ENCODE results near the gene UBALD2. TPM values are rescaled to one million over a fixed set of nuclear protein-coding genes. Genes with fewer than 3 reads are reported as not detected.
"Not testable (repeated sequence)": the region's sequence is repeated elsewhere in the genome, so short reads cannot be mapped to it uniquely, and the experiment has no call there.

The UBALD2 gene
- total RNA-seq, 4 donors from 2014 or later, result 14.0 to 74.1 (median 50.4) TPM

DNA sequence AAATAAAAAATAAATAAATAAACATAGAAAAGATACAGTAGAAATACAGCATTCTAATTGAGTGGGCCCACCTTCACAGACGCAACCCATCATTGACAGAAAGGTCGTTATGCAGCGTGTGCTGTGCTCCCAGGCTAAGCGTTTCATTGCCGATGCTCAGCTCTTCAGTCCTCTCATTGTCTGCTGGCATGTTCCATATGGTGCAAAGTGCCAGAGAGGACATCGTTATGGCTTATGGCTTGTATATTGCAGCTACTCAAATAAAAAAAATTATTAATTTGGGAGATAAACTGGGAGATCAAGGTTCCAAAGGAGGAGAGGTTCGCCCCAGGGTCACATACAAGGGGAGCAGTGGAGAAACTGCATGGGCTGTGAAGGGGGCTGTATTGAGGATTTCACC lies 11.3 kb upstream of the UBALD2 start:
- Histone ChIP-seq H3K4me1 (peaks cover 10 to 40% (median 17%) of the 10 kb centered on the region in 4 donors), H3K4me3 (no peak overlapping the region), H3K36me3 (no peaks in the 10 kb centered on the region), H3K27ac (peak overlapping the region in 1 of 4 donors; percentile 67), H3K27me3 (no peaks in the 10 kb centered on the region), H3K9me3 (no peaks in the 10 kb centered on the region)
- TF ChIP-seq CTCF (IDR thresholded peaks at IDR 0.05), result no peak
- TF ChIP-seq POLR2A (IDR thresholded peaks at IDR 0.05), result no peak
- DNase-seq, result peak in 1 of 3 donors; percentile 5

DNA sequence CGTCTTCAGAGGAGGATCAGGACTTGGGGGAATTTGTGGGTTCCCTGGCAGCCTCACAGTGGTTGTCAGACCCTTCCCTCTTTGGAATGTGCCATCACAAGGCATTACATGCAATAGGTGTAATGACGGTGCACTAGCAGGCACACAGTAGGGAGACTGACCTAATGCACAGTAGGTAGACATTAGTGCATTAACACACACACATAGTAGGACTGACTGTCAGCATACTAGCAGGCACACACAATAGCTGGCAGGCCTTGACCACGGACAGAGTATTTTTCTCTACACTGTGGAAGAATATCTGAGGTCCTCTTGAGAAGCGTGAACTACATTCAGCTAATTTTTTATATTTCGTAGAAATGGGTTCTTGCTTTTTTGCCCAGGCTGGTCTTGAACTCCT lies 10.9 kb upstream of the UBALD2 start:
- Histone ChIP-seq H3K36me3 (no peaks in the 10 kb centered on the region), H3K27ac (peak overlapping the region in 1 of 4 donors; percentile 67), H3K27me3 (no peaks in the 10 kb centered on the region), H3K4me3 (no peak overlapping the region), H3K9me3 (no peaks in the 10 kb centered on the region), H3K4me1 (peaks cover 10 to 41% (median 17%) of the 10 kb centered on the region in 4 donors)
- peak in 1 of 3 donors; percentile 31 for DNase-seq
- TF ChIP-seq POLR2A (IDR thresholded peaks at IDR 0.05) (no peak), CTCF (IDR thresholded peaks at IDR 0.05) (no peak)

DNA sequence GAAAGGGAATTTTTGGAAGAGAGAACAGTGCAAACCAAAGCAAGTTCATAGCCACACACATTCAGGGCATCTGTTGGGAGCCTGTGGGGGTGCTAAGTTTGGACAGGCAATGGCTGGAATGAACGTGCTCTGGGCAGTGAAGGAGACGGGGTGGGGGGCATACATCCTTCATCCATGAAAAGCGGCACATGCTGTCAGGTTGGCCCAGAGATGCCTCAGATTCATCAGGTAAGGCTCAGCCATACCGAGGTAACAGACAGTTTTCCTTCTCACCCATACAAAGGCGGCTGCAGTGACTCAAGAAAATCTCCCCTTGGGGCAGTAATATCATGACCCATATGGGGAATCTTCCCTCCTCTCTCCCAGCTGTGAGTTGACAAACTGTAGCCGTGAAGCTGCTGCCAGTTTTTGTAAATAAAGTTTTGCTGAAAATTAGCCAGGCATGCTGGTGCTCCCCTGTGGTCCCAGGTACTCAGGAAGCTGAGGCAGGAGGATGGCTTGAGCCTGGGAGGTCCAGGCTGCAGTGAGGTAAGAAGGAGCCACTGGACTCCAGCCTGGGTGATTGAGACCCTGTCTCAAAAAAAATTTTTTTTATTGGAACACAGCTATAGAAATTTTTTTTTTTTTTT lies 9.2 kb upstream of the UBALD2 start:
- H3K27ac ChIP-seq, result no peak overlapping the region
- no peaks in the 10 kb centered on the region for H3K27me3 ChIP-seq
- no peak overlapping the region for H3K4me3 ChIP-seq
- TF ChIP-seq POLR2A (IDR thresholded peaks at IDR 0.05) (no peak), CTCF (IDR thresholded peaks at IDR 0.05) (no peak)
- peaks cover 10 to 44% (median 21%) of the 10 kb centered on the region in 4 donors for H3K4me1 ChIP-seq
- no peaks in the 10 kb centered on the region for H3K9me3 ChIP-seq
- peak in 1 of 3 donors; percentile 39 for DNase-seq
- H3K36me3 ChIP-seq, result no peaks in the 10 kb centered on the region

GRCh38 chr17:76256430-76257050 lies 8.6 kb upstream of the UBALD2 start:
- H3K27ac ChIP-seq, H3K4me3 ChIP-seq, H3K36me3 ChIP-seq, H3K27me3 ChIP-seq, H3K9me3 ChIP-seq: not testable (repeated sequence)
- peak; percentile 36 to 59 for TF ChIP-seq POLR2A (IDR thresholded peaks at IDR 0.05)
- peaks cover 9 to 49% (median 21%) of the 10 kb centered on the region in 4 donors for H3K4me1 ChIP-seq
- peak in 2 of 3 donors; percentile 44 to 58 for DNase-seq

- H3K9me3 ChIP-seq, result no peaks in the 10 kb centered on the region
- no peak overlapping the region for H3K4me3 ChIP-seq
- H3K36me3 ChIP-seq, result no peaks in the 10 kb centered on the region
- no peak for TF ChIP-seq CTCF (IDR thresholded peaks at IDR 0.05)
- no peak for TF ChIP-seq POLR2A (IDR thresholded peaks at IDR 0.05)
- DNase-seq, result no peak
- no peaks in the 10 kb centered on the region for H3K27me3 ChIP-seq
- H3K27ac ChIP-seq, result peak overlapping the region; percentile 10 to 97 (median 84)
- peaks cover 10 to 48% (median 16%) of the 10 kb centered on the region in 4 donors for H3K4me1 ChIP-seq
These were observed 4.9 kb upstream of the UBALD2 start for GRCh38 chr17:76260220-76260619.

GRCh38 chr17:76260669-76261068 lies 4.5 kb upstream of the UBALD2 start:
- no peaks in the 10 kb centered on the region for H3K9me3 ChIP-seq
- TF ChIP-seq CTCF (IDR thresholded peaks at IDR 0.05), result no peak
- TF ChIP-seq POLR2A (IDR thresholded peaks at IDR 0.05), result no peak
- H3K36me3 ChIP-seq, result no peaks in the 10 kb centered on the region
- H3K27ac ChIP-seq, result peak overlapping the region; percentile 10 to 97 (median 84)
- no peak overlapping the region for H3K4me3 ChIP-seq
- no peak for DNase-seq
- H3K27me3 ChIP-seq, result no peaks in the 10 kb centered on the region
- peaks cover 10 to 48% (median 16%) of the 10 kb centered on the region in 4 donors for H3K4me1 ChIP-seq

All from Peyer's patch (tissue), 4 donors.